K562 (cell line): Measurements from ENCODE around the gene F2RL1. TPM values are rescaled to one million over a fixed set of nuclear protein-coding genes. Genes with fewer than 3 reads are reported as not detected.

Experiments
- ATAC-seq: fragments of 200-7000 bp; cut with Tn5 transposase; 3 replicates; pipeline ENCODE4 v1.9.1; 2020; ENCODE audit warnings: moderate library complexity
- BruUV-seq: library from RNA; stranded (reverse); fragments of 400-500 nt; replicated peaks from 2 replicates; lab custom pipeline; 2021; lab: Mats Ljungman, UMichigan
- CTCF ChIA-PET: fragments of 300-600 bp; formaldehyde crosslinking; extraction: SDS; loops from one replicate; lab custom pipeline; 2021; ENCODE audit warnings: low intra/inter-chr PET ratio; lab: Yijun Ruan, JAX
- POLR2A ChIA-PET: fragments of 300-600, 350-650 bp; sonication (Branson Sonifier 250); formaldehyde crosslinking; extraction: SDS; loops from one replicate; lab custom pipeline; 2021; ENCODE audit warnings: antibody characterized with exemption, inconsistent platforms; lab: Yijun Ruan, JAX
- DNase-seq, 4 experiments: peaks; one replicate each; pipeline versions ENCODE4 v3.0.0 to v3.0.0-alpha.2; 2011 to 2018; ENCODE audit warnings: low spot score in 3 of 4, mixed read lengths in 3 of 4; ENCODE audit errors: extremely low read depth in 1 of 4
- FAIRE-seq: peaks from 2 replicates; lab custom pipeline; 2011; peaks lifted over from hg19 to GRCh38; lab: Jason Lieb, UNC
- H2AFZ ChIP-seq: 2 replicates; pipeline ENCODE4 v1.6.0; 2011; ENCODE audit warnings: low read depth, low read length, control low read depth, inconsistent platforms
- H3K27ac ChIP-seq: fragments of 200-600 bp; 3 replicates; pipeline ENCODE4 v1.8.0; 2011; ENCODE audit warnings: low read depth, mild to moderate bottlenecking, control low read depth, inconsistent platforms, low read length, moderate library complexity, mixed read lengths; ENCODE audit errors: extremely low read depth
- H3K27me3 ChIP-seq, 2 experiments: fragments of 300-600 bp in 1 of 2; 2 replicates in 1 of 2; 3 replicates in 1 of 2; pipeline versions ENCODE4 v1.6.0 to v1.8.0; 2011; ENCODE audit warnings: inconsistent platforms in 2 of 2, low read length in 2 of 2, mild to moderate bottlenecking in 1 of 2, mixed read lengths in 1 of 2, moderate library complexity in 1 of 2; ENCODE audit not compliant: control insufficient read depth in 2 of 2, insufficient read depth in 2 of 2
- H3K36me3 ChIP-seq: fragments of 300-600 bp; 3 replicates; pipeline ENCODE4 v1.8.0; 2011; ENCODE audit warnings: mild to moderate bottlenecking, low read length, inconsistent platforms; ENCODE audit not compliant: control insufficient read depth, insufficient read depth
- H3K4me1 ChIP-seq, 2 experiments: fragments of 200-600 bp in 1 of 2; replicated peaks in 1 of 2; 2 replicates in 1 of 2; 3 replicates in 1 of 2; pipeline versions ENCODE4 v1.5.1 to v1.8.0; 2011; ENCODE audit warnings: inconsistent platforms in 2 of 2, low read length in 2 of 2, mild to moderate bottlenecking in 1 of 2, mixed read lengths in 1 of 2, moderate library complexity in 1 of 2; ENCODE audit not compliant: control insufficient read depth in 2 of 2, insufficient read depth in 2 of 2
- H3K4me2 ChIP-seq: 2 replicates; pipeline ENCODE4 v1.6.1; 2011; ENCODE audit warnings: low read length, control low read depth, inconsistent platforms, mixed read lengths; ENCODE audit not compliant: insufficient read depth
- H3K4me3 ChIP-seq: fragments of 200-600 bp; sonication (generic), shearing (Covaris generic); 2 replicates; pipeline ENCODE4 v1.5.1; 2016; ENCODE audit warnings: control low read depth, inconsistent platforms
- H3K79me2 ChIP-seq: fragments of 200-600 bp; 3 replicates; pipeline ENCODE4 v1.8.0; 2011; ENCODE audit warnings: low read length, inconsistent platforms; ENCODE audit not compliant: control insufficient read depth, insufficient read depth
- H3K9ac ChIP-seq, 2 experiments: 2 replicates each; pipeline versions ENCODE4 v1.6.0 to v1.6.1; 2011; ENCODE audit warnings: low read depth in 2 of 2, low read length in 2 of 2, control low read depth in 1 of 2, inconsistent platforms in 1 of 2, mild to moderate bottlenecking in 1 of 2, mixed read lengths in 1 of 2; ENCODE audit not compliant: insufficient read depth in 1 of 2
- H3K9me1 ChIP-seq: one replicate; pipeline ENCODE4 v1.6.0; 2011; ENCODE audit warnings: inconsistent platforms, mild to moderate bottlenecking, low read length, moderate library complexity; ENCODE audit not compliant: control insufficient read depth, insufficient read depth
- H3K9me3 ChIP-seq: replicated peaks from 2 replicates; pipeline ENCODE4 v1.5.1; 2011; ENCODE audit warnings: low read depth, low read length, inconsistent platforms; ENCODE audit not compliant: control insufficient read depth, insufficient read depth
- H4K20me1 ChIP-seq: replicated peaks from 2 replicates; pipeline ENCODE4 v1.6.1; 2011; ENCODE audit warnings: low read length, inconsistent platforms, mixed read lengths; ENCODE audit not compliant: control insufficient read depth, insufficient read depth
- BRF1 ChIP-seq: IDR thresholded peaks from 3 replicates; pipeline ENCODE4 v1.6.1; 2011; ENCODE audit warnings: borderline replicate concordance, mild to moderate bottlenecking; ENCODE audit not compliant: insufficient read length; ENCODE audit errors: extremely low read depth
- CHD4 ChIP-seq: fragments of 200-600 bp; sonication (generic); IDR thresholded peaks from 3 replicates; pipeline ENCODE4 v1.6.1; 2012; ENCODE audit warnings: low read depth, mild to moderate bottlenecking, mixed read lengths, low read length, inconsistent platforms; ENCODE audit not compliant: insufficient read depth, insufficient replicate concordance, poor library complexity, severe bottlenecking
- CTCF ChIP-seq, 3 experiments: IDR thresholded peaks in 2 of 3; conservative IDR thresholded peaks in 1 of 3; 2 replicates each; pipeline ENCODE4 v1.5.1; 2011 to 2012; ENCODE audit warnings: low read length in 3 of 3, mild to moderate bottlenecking in 3 of 3, control low read depth in 2 of 3, improper control_type of control experiment in 1 of 3, inconsistent platforms in 1 of 3, low read depth in 1 of 3, mixed read lengths in 1 of 3, moderate library complexity in 1 of 3; ENCODE audit not compliant: insufficient read depth in 2 of 3
- FOXJ3 ChIP-seq: sonication (generic); formaldehyde crosslinking; IDR thresholded peaks from 2 replicates; pipeline ENCODE4 v1.4.0; 2020; ENCODE audit warnings: mild to moderate bottlenecking, missing genetic modification reagents
- HES1 ChIP-seq: fragments of 450-650 bp; IDR thresholded peaks from 2 replicates; pipeline ENCODE4 v1.6.1; 2016; ENCODE audit warnings: low read depth, mild to moderate bottlenecking, moderate library complexity
- PKNOX1 ChIP-seq: fragments of 450-650 bp; IDR thresholded peaks from 2 replicates; pipeline ENCODE4 v1.6.1; 2016
- POLR2H ChIP-seq: IDR thresholded peaks from 2 replicates; pipeline ENCODE4 v1.6.1; 2016; ENCODE audit warnings: missing genetic modification characterization, low read depth, mild to moderate bottlenecking, control low read depth, missing compliant biosample characterization, moderate library complexity
- RBM15 ChIP-seq: fragments of 200-400 bp; formaldehyde crosslinking; IDR thresholded peaks from 2 replicates; pipeline ENCODE4 v1.6.1; 2018; ENCODE audit warnings: mild to moderate bottlenecking, low read length, moderate library complexity; ENCODE audit not compliant: insufficient read depth
- SAP30 ChIP-seq: fragments of 200-600 bp; sonication (generic); IDR thresholded peaks from 2 replicates; pipeline ENCODE4 v1.6.1; 2012; ENCODE audit warnings: borderline replicate concordance, low read depth, mild to moderate bottlenecking, moderate library complexity, low read length, control low read depth, inconsistent platforms; ENCODE audit not compliant: insufficient read depth, poor library complexity, severe bottlenecking
- SRF ChIP-seq, 2 experiments: fragments of 250-450, 450-650 bp in 1 of 2; sonication (Bioruptor Pico) in 1 of 2; sonication (generic) in 1 of 2; formaldehyde crosslinking; IDR thresholded peaks; 2 replicates each; pipeline versions ENCODE4 v1.5.0 to v1.5.1; 2020 to 2022; ENCODE audit warnings: mild to moderate bottlenecking in 1 of 2, missing genetic modification reagents in 1 of 2
- ZBTB34 ChIP-seq: fragments of 250-450 bp; sonication (Bioruptor Pico); IDR thresholded peaks from 2 replicates; pipeline ENCODE4 v1.8.0; 2021; ENCODE audit warnings: mild to moderate bottlenecking, moderate library complexity
- ZFP36 ChIP-seq: fragments of 150-350 bp; IDR thresholded peaks from 2 replicates; pipeline ENCODE4 v1.6.1; 2018; ENCODE audit warnings: low read length, low read depth; ENCODE audit not compliant: partially characterized antibody
- WGBS: fragments of 100-300 bp; shearing (Covaris generic); methylation state at CpG from one replicate; pipeline ENCODE4 v1.1.6; 2016; ENCODE audit warnings: low coverage, mixed read lengths; ENCODE audit not compliant: insufficient coverage; ENCODE audit errors: missing lambda C conversion rate; 5-methylcytosine and 5-hydroxymethylcytosine counted together
- in situ Hi-C: fragments of 300-500 bp; cut with MboI; formaldehyde crosslinking; loops from 4 replicates; pipeline ENCODE4 v1.15.0; 2018; ENCODE audit warnings: inconsistent platforms, mixed read lengths
- intact Hi-C: fragments of 100-400 bp; cut with micrococcal nuclease; formaldehyde crosslinking; loops from 2 replicates; pipeline ENCODE4 v1.14.2; 2022
- polyA plus RNA-seq, 8 experiments: library from polyadenylated mRNA; depleted of rRNA in 4 of 8; stranded (reverse) in 5 of 8; unstranded in 3 of 8; fragments of >200 nt; fragmentation: Nextera tagmentation in 2 of 8; fragmentation: Illumina TruSeq in 1 of 8; extraction: Ambion mirVana in 2 of 8; extraction: Trizol in 1 of 8; gene quantifications; 2 replicates each; pipeline versions ENCODE4 v1.2.1 to v1.2.3, GENCODE V29; 2011 to 2014; ENCODE audit warnings: inconsistent platforms in 1 of 8, missing spikeins in 1 of 8
- total RNA-seq, 7 experiments: library from RNA; depleted of rRNA in 6 of 7; stranded (reverse); fragments of >200 nt in 6 of 7; fragmentation: Illumina TruSeq in 2 of 7; extraction: Trizol in 2 of 7; gene quantifications; 2 replicates each; pipeline versions ENCODE4 v1.2.1 to v1.2.3, GENCODE V29; 2011 to 2021; ENCODE audit warnings: low replicate concordance in 1 of 7

F2RL1 gene
- total and polyA plus RNA-seq, 9 of the 15 experiments (the other 6 are each of a cell fraction or from before 2014, with no cell fraction given): 0.03 to 0.50 (median 0.27) TPM; not detected in 6

- TF ChIP-seq CHD4 (no peak), ZBTB34 (no peak), BRF1 (no peak), CTCF (IDR thresholded peaks at IDR 0.05 in 2 of 3, conservative IDR thresholded peaks at IDR 0.05 in 1 of 3; ENCODE audit: insufficient read depth in 2 of 3, low read depth in 1 of 3, low read length in 3 of 3) (no peak), FOXJ3 (no peak), SAP30 (no peak)
Measured at GRCh38 chr5:76809141-76809540, 9.7 kb upstream of the F2RL1 start (continued).

GRCh38 chr5:76810236-76810635 lies 8.6 kb upstream of the F2RL1 start:
- FAIRE-seq (no peak), DNase-seq (no peak), ATAC-seq (no peak)
- Histone ChIP-seq H3K4me3 (no peak overlapping the region), H3K27me3 (peaks cover 3 to 11% of the 10 kb centered on the region in 2 experiments; a peak in 2 of 5 replicates), H3K4me1 (peaks cover 6 to 11% of the 10 kb centered on the region in 2 experiments; a peak in 4 of 5 replicates), H4K20me1 (peaks cover 4% of the 10 kb centered on the region; the same call in 1 of the 2 replicates), H3K4me2 (no peak overlapping the region), H2AFZ (no peak overlapping the region), H3K27ac (no peak overlapping the region), H3K9ac (no peak overlapping the region), H3K9me1 (no peaks in the 10 kb centered on the region), H3K9me3 (no peaks in the 10 kb centered on the region), H3K79me2 (no peaks in the 10 kb centered on the region), H3K36me3 (no peaks in the 10 kb centered on the region)
- in situ Hi-C loops (no loop called here), intact Hi-C loops (no loop called here)
- BruUV-seq: no TSS peak
- CTCF ChIA-PET: no interaction called here
- POLR2A ChIA-PET: no interaction called here
- WGBS: 68% methylated on average over 6 of the region's 6 CpGs
- TF ChIP-seq ZFP36 (no peak), PKNOX1 (no peak), HES1 (no peak), RBM15 (no peak), SRF (CRISPR knock-in tag; IDR thresholded peaks at IDR 0.05) (no peak), POLR2H (tag) (no peak)
